IPS-15b (cell line): ENCODE results near the gene BLNK.
"Not testable (repeated sequence)": the region's sequence is repeated elsewhere in the genome, so short reads cannot be mapped to it uniquely, and the experiment has no call there.

ENCODE experiments used
- H3K27me3 ChIP-seq: one replicate; pipeline ENCODE4 v1.6.1; 2013; ENCODE audit warnings: low read length; ENCODE audit not compliant: control insufficient read depth, insufficient read depth
- H3K36me3 ChIP-seq: one replicate; pipeline ENCODE4 v1.6.1; 2013; ENCODE audit warnings: low read length; ENCODE audit not compliant: control insufficient read depth, insufficient read depth
- H3K4me1 ChIP-seq: one replicate; pipeline ENCODE4 v1.6.1; 2013; ENCODE audit warnings: mild to moderate bottlenecking, low read length; ENCODE audit not compliant: control insufficient read depth, insufficient read depth
- H3K4me3 ChIP-seq: one replicate; pipeline ENCODE4 v1.5.1; 2013; ENCODE audit warnings: low read depth, low read length
- H3K9ac ChIP-seq: one replicate; pipeline ENCODE4 v1.6.1; 2013; ENCODE audit warnings: low read depth, mild to moderate bottlenecking, low read length
- H3K9me3 ChIP-seq: one replicate; pipeline ENCODE4 v1.6.1; 2013; ENCODE audit warnings: mild to moderate bottlenecking, low read length; ENCODE audit not compliant: control insufficient read depth, insufficient read depth

BLNK gene

DNA sequence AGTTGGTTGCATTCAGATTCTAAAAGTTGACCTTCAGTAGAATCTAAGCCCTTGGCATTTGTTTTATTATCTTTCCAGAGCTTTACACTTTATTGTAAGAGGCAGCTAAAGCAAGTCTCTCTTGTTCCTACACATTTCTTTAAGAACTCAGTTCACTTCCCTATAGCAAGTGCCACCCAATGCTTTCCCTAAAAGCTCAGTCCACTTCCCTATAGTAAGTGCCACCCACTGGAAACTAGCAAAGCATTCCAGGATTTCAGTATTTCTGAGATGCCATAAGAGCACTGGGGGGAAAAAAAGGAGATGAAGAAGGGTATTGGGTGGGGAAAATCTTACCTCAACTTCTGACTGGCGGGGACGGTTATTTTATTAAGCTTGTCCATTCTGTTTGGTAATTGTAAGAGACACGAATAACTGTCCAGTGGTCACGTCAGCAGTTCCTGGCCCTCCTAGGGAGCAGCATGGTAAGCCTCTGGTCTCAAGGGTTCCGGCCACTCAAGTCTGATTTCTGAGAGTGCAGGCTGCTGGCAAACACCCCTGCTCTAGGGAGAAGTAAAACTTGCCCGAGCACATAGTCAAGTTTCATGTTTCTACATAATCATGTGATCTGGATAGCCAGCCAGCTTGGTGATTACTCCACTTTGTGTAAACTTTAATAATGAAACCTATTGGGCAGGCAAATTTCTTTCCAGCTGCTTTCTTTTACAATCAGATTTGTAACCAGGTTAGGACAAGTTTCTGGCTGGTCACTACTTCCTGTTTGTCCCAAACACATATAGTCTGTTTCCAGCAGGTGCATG, at the start of gene BLNK:
TSS of gene BLNK (minus strand) at position 554 of the 800 bp plus-strand sequence. CDS start at position 383, 171 bp downstream.
- no peaks in the 10 kb centered on the region for H3K4me1 ChIP-seq
- H3K27me3 ChIP-seq, result no peaks in the 10 kb centered on the region
- no peak within 1 kb of the TSS for H3K9ac ChIP-seq
- H3K4me3 ChIP-seq, result no peak within 1 kb of the TSS
- H3K36me3 ChIP-seq, result no peaks in the 10 kb centered on the region
- H3K9me3 ChIP-seq, result no peaks in the 10 kb centered on the region

DNA sequence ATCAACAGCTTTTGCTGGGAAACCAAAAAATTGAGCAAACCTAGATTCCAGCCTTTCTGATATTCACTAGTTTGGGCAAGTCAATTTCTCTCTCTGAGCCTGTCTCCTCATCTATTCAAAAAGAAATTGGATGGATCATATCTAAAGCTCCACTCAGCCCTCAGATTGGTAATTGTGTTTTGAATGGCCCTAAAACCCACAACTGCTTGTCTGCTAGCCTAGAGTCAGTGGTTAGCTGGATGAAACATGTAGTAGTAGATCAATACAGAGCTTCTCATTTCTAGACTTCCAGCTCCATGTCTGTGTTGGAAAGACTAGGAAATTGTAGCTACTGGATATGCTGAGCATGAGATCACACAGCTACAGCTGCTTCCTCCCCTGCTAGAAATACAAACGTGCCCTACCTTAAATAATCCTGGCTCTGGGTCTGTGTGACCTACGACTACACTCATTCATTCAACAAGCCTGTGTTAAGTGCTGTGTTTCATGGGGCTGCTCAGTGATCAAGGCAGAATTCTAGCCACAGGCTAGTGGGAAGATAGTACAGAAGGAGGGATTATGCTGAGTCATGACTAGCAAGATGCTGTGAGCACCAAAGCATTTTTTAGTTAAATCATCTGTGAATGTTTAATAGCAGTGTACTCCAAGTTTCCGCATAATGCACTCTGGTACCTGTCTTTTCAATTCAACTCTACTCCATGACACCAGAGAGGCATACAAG, 48.5 kb upstream of the BLNK start:
- Histone ChIP-seq H3K9ac (no peak overlapping the region), H3K4me1 (no peaks in the 10 kb centered on the region), H3K27me3 (no peaks in the 10 kb centered on the region), H3K4me3 (no peak overlapping the region), H3K9me3 (no peaks in the 10 kb centered on the region), H3K36me3 (no peaks in the 10 kb centered on the region)

DNA sequence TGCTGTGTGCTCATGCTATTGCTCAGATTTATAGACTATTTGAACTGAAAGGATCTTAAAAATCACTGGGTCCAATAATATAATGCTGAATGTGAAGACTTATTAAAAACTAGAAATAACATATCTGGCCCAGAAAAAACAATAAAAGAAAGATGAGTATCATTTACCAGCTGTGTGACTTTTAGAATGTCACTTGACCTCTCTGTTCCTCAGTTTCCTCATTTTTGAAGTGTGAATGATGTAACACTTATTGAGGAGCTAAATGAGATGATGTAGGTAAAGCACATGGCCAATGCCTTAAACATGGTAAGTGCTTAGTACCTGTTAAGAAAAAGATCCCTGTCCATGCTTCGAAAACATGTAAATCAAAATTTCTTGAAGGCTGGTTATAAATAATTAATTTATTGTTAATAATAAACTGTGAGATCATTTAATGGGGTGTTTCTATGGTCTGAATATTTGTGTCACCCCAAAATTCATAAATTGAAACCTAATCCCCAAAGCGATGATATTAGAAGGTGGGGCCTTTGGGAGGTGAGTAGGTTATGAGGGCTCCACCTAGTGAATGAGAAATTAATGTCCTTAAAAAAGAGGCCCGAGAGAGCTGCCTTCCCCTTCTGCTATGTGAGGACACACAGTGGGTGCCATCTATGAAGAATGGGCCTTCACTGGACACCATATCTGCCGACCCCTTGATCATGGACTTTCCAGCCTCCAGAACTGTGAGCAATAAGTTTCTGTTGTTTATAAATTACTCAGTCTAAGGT, 45.9 kb upstream of the BLNK start:
- Histone ChIP-seq H3K36me3 (no peaks in the 10 kb centered on the region), H3K9ac (no peak overlapping the region), H3K4me3 (no peak overlapping the region), H3K9me3 (no peaks in the 10 kb centered on the region), H3K27me3 (no peaks in the 10 kb centered on the region), H3K4me1 (no peaks in the 10 kb centered on the region)

DNA sequence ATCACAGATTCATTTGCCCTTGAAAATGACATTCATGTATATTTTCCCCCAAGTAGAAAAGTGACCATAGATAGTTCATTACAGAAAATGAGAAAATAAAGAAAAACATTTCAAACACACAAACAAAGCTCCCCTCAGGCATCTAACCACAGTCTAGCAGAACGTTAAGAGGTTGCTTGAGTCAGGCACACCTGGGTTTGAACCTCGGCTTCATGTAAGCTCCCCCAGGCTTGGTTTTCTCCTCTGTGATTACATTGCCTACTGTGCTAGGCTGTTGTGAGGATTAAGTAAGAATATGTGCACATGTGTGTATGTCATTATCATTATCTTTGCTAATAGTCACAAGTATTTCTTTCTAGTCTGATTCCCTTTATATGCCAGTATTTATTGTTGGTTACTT, 42.0 kb upstream of the BLNK start:
- no peaks in the 10 kb centered on the region for H3K36me3 ChIP-seq
- H3K9me3 ChIP-seq, result no peaks in the 10 kb centered on the region
- H3K27me3 ChIP-seq, result no peaks in the 10 kb centered on the region
- H3K4me1 ChIP-seq, result peaks cover 31% of the 10 kb centered on the region
- no peak overlapping the region for H3K9ac ChIP-seq
- no peak overlapping the region for H3K4me3 ChIP-seq

DNA sequence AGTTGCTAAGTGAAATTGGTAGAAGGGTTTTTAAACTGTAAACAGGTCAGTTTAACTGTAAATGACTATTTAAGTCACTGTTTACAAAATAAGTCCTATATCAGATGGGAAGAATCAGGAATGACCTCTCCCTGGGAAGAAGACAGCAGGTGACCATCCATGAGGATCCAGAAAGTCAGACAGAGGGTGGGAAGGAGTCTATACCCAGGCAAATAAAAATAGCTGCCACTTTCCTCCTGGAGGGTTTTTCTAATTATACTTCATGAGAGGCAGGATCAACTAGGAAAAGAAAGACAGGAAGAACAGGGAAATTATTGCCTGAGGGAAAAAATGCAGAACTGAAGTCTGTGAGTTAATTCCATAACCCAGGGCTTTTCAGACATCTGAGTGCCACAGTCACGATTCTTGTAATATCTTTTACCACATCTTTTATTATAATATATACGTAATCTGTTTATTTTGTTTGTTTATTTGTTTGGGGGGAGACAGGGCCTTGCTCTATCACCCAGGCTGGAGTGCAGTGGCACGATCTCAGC, 39.9 kb upstream of the BLNK start:
- Histone ChIP-seq H3K27me3 (no peaks in the 10 kb centered on the region), H3K36me3 (no peaks in the 10 kb centered on the region), H3K4me1 (peaks cover 35% of the 10 kb centered on the region), H3K9ac (no peak overlapping the region), H3K9me3 (no peaks in the 10 kb centered on the region), H3K4me3 (no peak overlapping the region)

DNA sequence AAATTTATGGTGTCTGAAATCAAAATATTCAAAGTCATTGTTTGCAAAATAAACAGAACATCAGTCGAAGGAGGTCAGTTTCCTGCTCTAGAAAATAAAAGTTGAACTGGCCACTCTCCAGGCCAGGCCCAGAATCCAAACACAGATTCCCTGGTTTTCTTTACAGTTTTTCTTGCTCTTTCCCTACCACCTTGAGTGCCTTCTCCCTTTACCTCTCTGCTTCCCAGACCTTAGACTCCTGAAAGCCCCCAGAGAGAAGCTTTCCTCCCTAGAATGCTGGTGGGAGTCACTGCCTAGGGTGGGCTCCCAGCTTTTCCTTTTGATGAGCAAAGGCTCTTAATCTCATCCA, 38.9 kb upstream of the BLNK start:
- no peaks in the 10 kb centered on the region for H3K9me3 ChIP-seq
- no peaks in the 10 kb centered on the region for H3K36me3 ChIP-seq
- peaks cover 35% of the 10 kb centered on the region for H3K4me1 ChIP-seq
- H3K27me3 ChIP-seq, result no peaks in the 10 kb centered on the region
- no peak overlapping the region for H3K4me3 ChIP-seq
- peak overlapping the region; percentile 84 for H3K9ac ChIP-seq

DNA sequence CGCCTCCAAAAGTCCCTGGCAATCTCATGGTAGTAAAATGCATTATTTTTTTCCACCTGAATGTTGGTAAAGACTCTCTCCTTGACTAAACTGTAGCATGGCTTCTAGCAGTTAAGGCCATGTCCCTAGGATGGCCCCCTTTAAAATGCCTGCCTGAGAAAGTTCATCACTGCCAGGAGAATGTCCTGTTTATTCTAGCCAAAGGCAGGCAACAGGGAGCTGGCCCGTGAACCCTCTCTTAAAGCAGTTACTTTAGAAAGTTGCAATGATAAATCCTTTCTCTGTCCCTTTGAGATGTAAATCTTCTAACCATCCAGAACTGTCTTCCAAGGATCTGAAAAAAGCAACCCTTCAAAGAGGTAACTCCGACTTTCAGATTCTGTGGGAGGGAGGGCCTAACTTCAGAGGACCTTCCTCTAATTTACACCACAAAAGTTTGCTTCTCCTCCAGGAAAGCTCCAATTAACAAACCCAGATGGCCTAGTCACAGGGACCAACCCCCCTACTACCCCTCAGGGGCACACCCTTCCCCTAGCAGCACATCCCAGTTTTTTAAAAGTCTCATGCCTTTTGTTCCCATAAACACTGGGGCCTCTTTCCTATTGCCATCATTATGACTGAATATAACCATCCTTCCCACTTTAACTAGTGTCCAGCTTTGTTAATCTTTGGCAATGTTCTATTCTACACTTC, 38.4 kb upstream of the BLNK start:
- Histone ChIP-seq H3K9me3 (no peaks in the 10 kb centered on the region), H3K4me1 (peaks cover 35% of the 10 kb centered on the region), H3K4me3 (no peak overlapping the region), H3K9ac (no peak overlapping the region), H3K36me3 (no peaks in the 10 kb centered on the region), H3K27me3 (no peaks in the 10 kb centered on the region)

DNA sequence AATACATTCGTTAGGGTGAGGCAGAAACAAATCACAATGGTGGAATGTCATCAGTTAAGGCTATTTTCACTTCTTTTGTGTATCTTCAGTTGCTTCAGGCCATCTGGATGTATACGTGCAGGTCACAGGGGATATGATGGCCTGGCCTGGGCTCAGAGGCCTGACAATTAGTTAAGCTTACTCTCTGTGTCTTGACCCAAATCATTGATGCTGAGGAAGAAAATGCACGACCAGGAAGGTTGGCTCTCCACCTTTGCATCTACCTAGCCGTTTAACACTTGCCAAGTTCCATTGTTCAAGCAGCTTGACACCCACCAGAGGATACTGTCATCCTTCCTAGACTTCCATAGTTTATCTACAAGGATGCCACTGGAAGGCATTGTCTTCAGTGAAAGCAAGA, 37.5 kb upstream of the BLNK start:
- not testable (repeated sequence) for H3K9ac ChIP-seq, H3K4me3 ChIP-seq, H3K9me3 ChIP-seq, H3K36me3 ChIP-seq, H3K27me3 ChIP-seq
- H3K4me1 ChIP-seq, result peaks cover 35% of the 10 kb centered on the region

DNA sequence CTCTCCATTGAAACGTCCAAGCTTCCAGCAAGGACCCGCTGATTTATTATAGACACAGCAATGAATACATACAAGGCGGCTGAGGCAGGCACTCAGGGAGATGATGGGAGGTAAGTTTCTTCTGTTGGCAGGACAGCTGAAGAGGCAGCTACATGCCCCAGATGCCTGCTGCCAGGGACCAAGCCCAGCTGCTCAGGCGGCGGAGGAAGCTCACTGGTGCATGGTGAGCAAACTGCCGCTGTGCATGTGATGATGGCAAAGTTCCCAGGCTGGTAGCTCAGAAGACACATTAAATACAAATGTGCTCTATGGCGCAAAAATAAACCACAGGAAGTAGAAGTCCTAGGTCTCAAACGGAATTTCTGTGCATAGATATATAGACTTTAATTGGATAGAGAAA, 35.1 kb upstream of the BLNK start:
- no peaks in the 10 kb centered on the region for H3K27me3 ChIP-seq
- H3K4me1 ChIP-seq, result peaks cover 31% of the 10 kb centered on the region

DNA sequence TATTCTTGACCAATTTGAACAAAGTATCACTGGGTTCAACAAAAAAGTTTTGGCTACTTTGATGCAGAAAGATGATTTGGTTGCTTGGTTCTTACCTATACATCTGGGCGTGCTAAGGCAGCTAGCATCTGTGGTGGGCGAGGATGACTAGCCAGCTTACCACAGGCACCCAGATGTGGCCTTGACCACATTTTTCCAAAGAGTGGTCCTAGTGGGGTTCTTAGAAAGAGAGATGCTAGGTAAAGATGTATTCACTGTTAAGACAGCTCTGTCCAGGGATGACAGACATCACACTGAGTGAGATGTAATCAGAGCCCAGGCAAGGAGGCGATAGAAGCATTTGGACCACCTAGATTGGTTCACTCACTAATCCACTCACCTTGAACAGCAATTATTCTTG, 33.6 kb upstream of the BLNK start:
- Histone ChIP-seq H3K9ac (no peak overlapping the region), H3K4me3 (no peak overlapping the region), H3K9me3 (no peaks in the 10 kb centered on the region), H3K27me3 (no peaks in the 10 kb centered on the region), H3K36me3 (no peaks in the 10 kb centered on the region), H3K4me1 (peaks cover 16% of the 10 kb centered on the region)

More for the DNA sequence above, 35.1 kb upstream of the BLNK start:
- Histone ChIP-seq H3K9ac (no peak overlapping the region), H3K36me3 (no peaks in the 10 kb centered on the region), H3K9me3 (no peaks in the 10 kb centered on the region), H3K4me3 (no peak overlapping the region)

DNA sequence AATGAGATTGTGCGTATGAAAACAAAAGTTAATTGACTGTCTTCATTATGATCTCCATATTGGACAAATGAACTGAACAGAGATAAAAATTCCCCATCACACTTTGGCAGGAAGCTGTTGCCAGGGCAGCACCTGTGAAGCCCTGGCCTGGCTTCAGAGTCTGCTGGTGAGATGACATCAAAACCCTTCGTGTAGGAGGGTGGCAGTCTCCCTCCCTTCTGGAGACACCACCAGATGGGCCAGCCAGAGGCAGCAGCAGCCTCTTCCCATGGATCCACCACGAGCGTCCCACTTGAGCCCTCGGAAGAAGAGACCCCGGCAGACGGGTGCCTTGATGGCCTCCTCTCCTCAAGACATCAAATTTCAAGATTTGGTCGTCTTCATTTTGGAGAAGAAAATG, 32.9 kb upstream of the BLNK start, which contains the start of gene DNTT:
TSS of gene DNTT (plus strand) at position 205 of the 400 bp plus-strand sequence. CDS start at position 269, 64 bp downstream.
- no peaks in the 10 kb centered on the region for H3K9me3 ChIP-seq
- no peaks in the 10 kb centered on the region for H3K27me3 ChIP-seq
- peaks cover 11% of the 10 kb centered on the region for H3K4me1 ChIP-seq
- no peak within 1 kb of the TSS for H3K4me3 ChIP-seq
- H3K36me3 ChIP-seq, result no peaks in the 10 kb centered on the region
- no peak within 1 kb of the TSS for H3K9ac ChIP-seq
